ENCODE data around the gene GSTM4.

DNA sequence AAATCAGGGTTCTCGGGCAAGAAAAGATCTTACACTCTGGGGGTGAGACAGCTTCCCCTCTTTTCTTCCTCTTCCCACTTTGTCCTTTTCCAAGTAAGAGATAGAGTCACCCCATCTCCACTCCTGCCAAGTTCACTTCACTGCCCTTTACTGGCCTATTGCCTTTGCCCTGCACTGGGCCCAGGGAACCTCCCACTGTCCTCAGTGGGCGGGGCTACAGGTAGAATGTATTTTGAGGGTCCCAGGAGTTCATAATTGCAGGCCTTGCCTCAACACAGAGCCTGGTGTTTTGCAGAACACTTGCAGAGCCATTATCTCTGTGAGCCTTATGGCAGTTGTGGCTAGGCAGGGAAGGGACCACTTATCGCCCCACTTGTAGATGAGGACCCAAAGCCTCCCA, 33.0 kb upstream of the GSTM4 start:
- TF ChIP-seq, protein P1, sequence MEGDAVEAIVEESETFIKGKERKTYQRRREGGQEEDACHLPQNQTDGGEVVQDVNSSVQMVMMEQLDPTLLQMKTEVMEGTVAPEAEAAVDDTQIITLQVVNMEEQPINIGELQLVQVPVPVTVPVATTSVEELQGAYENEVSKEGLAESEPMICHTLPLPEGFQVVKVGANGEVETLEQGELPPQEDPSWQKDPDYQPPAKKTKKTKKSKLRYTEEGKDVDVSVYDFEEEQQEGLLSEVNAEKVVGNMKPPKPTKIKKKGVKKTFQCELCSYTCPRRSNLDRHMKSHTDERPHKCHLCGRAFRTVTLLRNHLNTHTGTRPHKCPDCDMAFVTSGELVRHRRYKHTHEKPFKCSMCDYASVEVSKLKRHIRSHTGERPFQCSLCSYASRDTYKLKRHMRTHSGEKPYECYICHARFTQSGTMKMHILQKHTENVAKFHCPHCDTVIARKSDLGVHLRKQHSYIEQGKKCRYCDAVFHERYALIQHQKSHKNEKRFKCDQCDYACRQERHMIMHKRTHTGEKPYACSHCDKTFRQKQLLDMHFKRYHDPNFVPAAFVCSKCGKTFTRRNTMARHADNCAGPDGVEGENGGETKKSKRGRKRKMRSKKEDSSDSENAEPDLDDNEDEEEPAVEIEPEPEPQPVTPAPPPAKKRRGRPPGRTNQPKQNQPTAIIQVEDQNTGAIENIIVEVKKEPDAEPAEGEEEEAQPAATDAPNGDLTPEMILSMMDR (IDR thresholded peaks at IDR 0.05 in 2 of 3, conservative IDR thresholded peaks at IDR 0.05 in 1 of 3; ENCODE audit: insufficient read depth in 2 of 3, low read depth in 1 of 3, low read length in 3 of 3): no peak
- TF ChIP-seq MXI1 (IDR thresholded peaks at IDR 0.05; ENCODE audit: low read depth, low read length) (no peak), SIX5 (IDR thresholded peaks at IDR 0.05; ENCODE audit: borderline replicate concordance in 1 of 2, insufficient read depth in 1 of 2, low read depth in 1 of 2, low read length in 2 of 2) (no peak), ZNF174 (CRISPR knock-in tag; IDR thresholded peaks at IDR 0.05) (no peak), RBM17 (IDR thresholded peaks at IDR 0.05; ENCODE audit: borderline replicate concordance, low read depth, low read length) (no peak), ZNF175 (CRISPR knock-in tag; IDR thresholded peaks at IDR 0.05; ENCODE audit: low read depth) (no peak), SMAD4 (CRISPR knock-in tag; conservative IDR thresholded peaks at IDR 0.05) (no peak), SLC30A9 (CRISPR knock-in tag; IDR thresholded peaks at IDR 0.05) (no peak)

Data from K562 (cell line).